NCI-H1092 (cell line): ENCODE measurements around the gene CCDC78.

ENCODE experiments used
- DNase-seq: peaks from one replicate; lab custom pipeline; 2025; lab: John Stamatoyannopoulos, UW

Gene CCDC78

DNA sequence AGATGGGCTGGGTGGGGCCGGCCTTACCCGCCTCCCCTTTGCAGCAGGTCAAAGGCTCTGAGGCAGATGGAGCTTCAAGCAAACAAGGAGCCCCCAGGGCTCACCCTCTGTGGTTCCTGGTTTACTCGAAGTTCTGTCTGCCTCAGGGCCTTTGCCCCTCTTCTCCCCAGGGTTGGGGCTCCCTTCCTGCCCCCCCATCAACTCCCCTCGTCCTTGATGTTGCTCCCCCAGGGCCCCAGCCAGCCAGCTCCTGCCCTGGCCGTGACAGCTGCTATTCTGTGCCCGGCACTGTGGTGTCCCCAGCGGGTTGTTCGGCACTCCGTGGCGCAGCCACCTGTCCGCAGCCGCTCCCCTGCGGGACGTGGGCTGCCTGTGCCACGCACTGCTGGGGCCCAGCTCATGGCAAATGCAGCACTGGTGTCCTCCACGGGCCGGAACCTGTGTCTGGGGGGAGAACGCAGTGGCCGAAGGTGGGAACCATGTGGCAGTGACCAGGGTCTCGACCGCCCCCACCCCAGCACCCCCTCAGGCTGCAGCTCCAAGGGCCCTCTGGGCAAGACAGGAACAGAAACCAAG, 15.7 kb downstream of the CCDC78 start:
- no peak for DNase-seq

DNA sequence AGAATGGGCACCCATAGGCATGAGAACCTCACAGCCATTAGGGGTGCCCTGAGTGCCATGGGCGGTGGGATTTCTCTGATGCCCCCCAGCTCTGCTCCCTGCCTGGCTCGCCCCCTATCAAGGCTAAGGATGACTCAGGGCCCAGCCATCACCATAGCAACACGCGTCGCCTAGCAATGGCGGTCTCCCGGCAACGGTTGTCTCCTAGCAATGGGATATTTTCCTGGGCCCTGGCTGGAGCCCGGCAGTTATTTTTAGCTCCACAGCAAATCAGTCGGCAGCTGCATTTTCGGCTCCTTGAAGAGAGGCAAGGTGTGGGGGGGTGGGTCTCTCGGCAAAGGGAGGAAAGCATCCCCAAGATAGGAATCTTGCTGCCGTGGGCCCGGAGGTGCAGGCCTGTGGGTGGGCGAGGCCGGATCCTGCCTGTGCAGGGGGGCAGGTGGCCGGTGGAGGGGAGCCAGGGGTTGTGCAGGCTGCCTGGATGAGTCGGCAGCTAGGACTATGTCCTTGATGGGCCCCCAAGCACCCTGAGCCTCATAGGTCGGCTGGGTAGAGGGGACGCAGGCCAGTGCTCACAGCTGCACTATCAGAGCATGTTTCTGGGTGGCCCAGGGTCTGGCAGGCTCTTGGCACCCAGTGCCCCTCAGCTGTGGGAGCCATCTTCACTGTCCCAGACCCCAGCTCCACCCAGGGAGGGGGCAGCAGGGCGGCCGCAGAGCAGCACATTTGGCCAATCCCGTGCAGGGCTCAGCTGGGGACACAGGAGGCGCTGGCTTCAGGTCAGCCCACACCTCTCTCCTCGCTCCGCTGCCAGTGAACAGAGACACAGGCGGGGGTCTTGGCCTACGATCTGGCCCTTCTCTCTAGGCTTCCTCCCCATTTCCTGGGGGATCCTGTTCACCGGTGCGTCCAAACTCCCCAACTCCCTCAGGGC, 16.4 kb downstream of the CCDC78 start:
- DNase-seq, result peak; percentile 87

DNA sequence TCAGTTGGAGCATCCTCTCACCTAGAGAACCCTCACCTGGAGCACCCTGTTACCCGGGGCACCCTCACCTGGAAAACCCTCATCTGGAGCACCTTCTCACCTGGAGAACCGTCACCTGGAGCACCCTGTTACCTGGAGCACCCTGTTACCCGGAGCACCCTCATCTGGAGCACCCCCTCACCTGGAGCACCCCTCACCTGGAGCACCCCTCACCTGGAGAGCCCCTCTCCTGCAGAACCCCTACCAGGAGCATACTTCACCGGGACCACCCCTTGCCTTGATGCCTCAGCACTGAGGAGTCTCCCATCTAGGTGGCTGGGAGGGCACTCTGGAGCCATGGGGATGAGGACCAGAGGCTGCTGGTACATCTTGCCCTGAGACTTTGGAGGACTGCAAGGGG, 17.3 kb downstream of the CCDC78 start:
- no peak for DNase-seq

DNA sequence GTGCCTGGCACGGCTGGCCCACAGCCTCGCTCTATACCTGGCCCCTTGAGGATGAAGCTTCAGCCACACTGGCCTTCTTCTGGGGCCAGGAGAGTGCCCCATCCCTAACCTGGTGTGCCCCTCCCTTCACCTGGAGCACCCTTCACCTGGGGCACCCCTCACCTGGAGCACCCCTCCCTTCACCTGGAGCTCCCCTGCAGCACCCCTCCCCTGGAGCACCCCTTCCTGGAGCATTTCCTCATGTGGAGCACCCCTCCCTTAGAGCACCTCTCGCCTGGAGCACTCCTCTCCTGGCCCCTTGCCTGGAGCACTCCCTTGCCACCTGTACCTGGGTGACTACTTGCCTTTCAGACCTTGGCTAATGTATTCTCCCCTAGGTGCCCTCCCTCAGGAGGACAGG, 18.2 kb downstream of the CCDC78 start:
- DNase-seq, result no peak

DNA sequence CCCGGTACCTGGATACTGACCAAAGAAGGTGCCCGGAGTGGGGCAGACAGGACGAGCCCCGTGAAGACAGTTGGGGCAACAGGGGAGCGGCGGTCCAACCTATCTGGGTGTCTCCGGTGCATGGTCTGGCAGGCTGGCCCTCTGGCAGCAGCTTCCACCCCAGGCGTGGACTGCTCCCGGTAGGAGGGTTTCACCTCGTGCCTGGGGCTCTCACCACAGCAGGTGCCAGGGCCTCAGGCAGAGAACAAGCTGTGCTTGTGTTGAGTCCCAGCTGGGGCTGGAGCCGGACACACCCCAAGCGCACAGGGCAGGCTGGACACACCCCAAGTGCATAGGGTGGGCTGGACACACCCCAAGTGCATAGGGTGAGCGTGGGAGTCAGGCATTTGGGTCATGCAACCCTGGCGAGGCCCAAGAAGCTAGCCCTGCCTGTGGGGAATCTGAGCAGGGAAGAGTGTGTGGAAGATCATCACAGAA, 19.1 kb downstream of the CCDC78 start:
- DNase-seq, result no peak

DNA sequence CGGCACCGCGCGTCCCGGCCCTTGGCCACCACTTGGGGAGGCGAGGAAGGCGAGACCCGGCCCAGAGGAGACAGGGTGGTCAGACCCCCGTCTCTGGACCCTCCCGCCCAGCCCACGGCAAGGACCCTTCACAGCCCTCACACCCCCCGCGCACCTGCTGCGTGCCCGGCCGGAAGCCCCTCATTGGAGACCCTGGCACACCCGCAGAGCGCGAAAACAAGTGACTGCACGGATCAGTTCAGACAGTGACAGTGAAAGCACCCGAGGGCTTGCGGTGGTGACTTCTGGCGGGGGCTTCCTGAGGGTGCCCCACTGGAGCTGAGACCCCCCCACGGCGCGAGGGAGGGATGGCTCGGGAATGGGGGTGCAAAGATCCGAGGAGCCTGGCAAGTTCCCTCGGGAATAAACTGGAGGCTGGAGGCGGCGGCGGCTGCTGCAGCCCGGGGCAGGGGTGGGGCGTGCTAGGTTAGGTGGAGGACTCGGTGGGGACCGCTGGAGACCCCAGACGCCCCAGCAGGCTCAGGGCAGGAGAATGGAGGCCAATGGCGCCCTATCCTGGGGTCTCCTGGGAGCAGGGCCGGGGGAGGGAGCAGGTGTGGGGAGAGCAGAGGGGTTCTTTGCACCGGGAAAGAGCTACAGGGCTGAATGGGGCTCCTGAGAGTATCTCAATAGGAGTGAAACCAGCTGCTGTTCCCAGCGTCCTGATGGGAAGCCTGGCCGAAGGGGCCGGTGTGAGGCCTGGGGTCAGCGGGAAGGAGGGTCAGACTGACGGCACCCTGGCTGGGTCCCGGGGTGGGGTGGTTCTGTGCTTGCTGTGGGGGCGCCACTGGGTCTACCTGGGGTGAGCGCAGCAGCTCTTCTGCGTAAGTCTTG, 19.8 kb downstream of the CCDC78 start:
- peak; percentile 29 for DNase-seq

DNA sequence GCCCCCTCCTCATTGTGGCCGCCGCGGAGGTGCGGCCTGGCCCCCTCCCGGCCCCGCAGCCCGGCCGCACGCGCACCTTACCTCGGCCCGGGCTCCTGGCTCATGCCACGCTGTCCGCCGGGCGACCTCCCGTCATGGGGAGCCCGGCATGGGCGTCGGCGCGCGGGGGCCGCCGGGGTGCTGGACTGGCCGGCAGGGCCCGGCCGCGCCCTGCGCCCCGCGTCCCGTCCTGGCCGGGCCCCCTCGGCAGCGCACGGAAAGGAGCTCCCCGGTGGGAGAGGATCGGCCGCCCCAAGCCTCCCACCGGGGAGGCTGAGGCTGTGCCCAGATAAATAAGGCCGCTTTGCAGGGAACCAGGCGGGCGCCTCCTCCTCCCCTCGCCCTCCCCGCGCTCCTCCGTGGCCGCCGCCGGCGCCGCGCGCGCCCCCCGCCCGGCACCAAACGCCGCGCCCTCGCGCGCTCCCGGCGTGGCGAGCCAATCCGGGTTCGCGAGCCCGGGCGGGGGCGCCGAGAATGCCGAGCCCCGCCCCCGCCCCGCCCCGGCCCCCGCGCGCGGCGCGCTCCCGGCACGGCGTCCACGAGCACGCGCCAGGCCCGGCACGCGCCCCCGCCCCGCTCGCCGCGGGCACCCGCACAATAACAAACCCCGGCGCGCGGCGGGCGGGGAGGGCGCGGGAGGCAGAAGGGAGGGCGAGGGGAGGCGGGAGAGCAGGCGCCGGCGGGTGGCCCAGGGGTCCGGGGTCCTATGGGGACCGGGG, 20.6 kb downstream of the CCDC78 start, which contains the start of gene FBXL16:
Gene FBXL16 (minus strand): TSS at position 371 of the 758 bp plus-strand sequence. CDS start 8,396 bp downstream, outside the sequence.
- DNase-seq, result peak; percentile 62

DNA sequence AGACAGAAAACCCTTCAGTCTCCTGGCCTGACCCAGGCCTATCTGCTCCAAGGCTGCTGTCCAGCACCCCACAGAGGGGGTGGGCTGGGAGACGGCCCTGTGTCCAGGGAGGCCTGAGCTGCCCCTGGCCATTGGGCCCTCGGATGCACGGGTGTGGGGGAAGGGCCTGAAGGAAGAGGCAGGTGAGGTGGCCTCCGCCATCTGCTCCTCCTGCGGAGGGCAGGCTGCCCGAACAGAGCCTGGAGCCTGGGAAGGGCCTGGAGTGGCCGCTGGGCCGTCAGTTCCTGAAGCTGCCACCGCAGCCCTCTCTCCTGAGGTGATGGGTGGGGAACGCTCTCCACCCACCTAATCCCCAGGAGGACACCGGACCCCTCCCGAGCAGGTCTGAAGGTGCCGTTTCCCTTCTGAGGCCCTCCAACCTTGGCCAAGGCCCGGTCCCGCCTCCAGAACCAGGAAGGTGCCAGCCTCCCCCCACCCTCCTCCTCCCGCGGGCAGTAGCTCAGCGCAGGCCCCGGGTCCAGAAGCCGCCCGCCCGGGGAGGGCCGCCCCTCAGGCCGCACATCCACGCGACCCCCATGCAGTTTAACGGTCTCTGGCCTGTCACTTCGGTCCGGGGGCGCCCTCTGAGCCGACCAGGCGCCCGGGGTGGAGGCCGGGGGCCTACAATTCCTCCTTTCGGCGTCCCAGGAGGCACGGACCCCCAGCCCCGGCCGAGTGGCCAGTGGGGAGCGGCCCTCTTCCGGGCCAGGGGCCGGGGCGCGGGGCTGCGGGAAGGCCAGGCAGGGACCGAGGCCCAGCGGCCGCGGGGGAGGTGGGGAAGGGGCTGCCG, 21.5 kb downstream of the CCDC78 start:
- no peak for DNase-seq

DNA sequence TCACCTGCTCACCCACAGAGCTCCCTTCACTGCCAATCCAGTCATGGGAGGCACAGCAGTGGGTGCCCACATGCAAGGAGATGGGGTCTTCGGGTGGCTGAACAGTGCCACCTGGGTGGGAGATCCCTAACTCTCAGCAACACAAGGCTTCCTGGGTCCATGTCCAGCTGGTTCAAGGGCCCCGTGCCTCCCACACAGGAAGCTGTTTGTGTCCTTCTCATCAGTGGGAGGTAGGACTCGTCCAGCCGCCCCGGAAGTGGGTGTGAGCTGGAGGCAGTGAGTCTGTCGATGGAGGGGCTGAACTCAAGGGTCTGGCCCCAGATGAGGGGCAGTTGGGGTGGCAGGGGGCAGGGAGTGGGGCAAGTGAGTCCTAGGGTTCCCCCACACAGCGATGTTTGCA, 22.2 kb downstream of the CCDC78 start:
- DNase-seq, result no peak

DNA sequence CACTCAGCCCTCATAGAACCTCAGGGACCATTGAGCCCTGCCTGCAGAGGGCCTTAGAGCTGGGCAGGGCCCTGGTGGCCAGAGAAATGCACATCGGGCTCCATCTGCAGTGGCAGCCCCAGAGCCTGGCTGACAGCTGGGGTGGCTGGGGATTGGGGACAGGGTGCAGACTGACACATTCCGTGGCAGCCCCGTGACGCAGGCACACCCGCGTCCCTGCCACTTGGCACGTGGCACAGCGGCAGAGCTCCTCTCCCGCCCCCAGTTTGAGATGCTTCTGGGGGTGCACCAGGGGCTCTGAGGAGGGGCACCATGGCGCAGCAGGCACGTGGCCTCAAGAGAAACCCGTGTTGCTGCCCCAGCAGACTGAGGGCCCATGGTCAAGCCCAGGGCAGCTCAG, 22.8 kb downstream of the CCDC78 start:
- no peak for DNase-seq

DNA sequence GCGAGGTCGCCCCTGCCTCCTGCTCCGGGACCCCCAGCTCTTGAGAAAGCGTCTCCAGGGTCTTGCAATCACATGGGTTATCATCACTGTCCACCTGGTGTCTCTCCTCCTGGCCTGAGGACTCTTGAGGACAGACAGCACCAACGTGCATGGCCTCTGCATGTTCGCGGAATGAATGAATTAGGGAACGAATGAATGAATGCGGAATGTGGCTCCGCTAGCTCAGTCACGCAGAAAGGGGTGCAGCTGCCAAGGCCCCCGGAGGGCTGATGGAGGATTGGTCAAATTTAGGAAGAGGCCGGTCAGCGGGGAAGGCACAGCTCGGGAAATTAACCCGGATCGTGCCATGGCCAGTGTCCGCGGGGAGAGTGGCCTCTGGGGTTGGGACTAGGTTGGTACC, 23.9 kb downstream of the CCDC78 start:
- no peak for DNase-seq

DNA sequence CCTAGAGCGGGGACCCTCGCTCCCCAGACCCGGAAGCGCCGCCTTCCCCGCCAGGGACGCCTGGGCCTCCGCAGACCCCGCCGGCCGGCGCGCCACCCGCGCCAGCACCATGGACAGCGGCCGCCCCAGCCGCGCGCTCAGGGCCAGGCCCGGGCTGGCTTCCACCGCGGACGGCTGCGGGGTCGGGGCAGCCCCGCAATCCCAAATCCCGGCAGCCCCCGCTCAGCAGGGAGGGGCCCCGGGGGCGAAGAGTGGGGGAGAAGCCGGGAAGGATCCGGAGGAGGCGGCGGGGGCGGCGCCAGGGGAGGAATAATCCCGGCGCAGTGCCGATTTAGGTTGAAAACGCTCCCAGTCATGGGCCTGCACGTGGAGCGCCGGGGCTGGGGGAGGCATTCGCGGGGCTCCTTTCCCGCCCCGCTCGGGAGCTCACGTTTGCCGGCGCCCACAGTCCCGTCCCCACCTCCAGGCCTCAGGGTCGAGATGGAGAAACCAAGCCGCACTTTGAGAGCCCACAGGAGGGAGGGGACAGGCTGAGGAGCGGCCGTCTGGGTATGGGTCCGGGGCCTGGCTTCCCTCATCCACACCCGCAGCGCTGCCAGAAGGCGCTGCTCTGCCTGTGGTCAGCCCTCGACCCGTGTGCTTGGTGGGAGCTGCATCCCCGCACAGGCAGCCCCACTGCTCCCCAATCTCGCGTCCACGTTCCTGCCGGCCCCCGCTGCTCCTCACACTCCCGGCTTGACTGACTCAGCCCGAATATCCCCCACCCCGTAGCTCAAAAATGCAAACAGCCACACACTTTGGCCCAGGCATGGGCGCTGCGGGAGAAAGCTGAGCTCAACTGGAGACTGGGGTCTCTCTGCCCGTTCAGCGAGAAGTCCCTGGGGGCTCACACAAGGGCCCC, 25.3 kb downstream of the CCDC78 start:
- DNase-seq, result no peak

DNA sequence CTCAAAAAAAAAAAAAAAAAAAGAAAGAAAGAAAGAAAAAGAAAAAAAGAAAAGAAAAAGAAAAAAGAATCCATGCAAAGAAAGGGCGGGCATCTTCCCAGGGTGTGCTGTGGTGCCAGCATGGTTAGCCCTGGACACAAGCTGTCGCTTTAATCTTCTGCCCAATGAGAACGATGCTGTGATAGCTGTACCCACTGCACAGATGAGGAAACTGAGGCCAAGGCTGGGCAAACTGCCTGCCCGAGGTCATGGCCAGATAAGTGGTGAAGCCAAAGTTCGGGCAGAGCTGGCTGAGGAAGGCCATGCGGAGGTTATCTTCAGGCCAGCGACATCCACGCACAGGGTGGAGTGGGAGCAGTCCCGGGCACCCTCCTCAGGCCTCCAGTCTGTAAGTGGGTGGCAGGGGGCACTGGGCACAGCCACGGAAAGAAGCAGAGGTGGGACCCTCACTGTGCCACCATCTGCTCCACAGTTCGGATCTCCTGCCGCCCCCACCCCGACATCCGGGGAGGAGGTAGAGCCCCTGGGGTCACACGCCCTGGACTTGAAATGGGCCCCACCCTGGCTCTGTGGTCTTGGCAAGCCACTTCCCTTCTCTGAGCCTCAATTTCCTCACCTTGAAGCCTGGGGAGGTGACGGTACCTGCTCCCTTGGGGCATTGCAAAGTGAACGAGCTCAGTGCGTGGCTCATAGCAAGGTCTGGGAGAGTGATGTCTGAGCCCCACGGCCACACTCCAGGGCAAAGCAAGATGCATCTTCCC, 27.2 kb downstream of the CCDC78 start:
- no peak for DNase-seq

DNA sequence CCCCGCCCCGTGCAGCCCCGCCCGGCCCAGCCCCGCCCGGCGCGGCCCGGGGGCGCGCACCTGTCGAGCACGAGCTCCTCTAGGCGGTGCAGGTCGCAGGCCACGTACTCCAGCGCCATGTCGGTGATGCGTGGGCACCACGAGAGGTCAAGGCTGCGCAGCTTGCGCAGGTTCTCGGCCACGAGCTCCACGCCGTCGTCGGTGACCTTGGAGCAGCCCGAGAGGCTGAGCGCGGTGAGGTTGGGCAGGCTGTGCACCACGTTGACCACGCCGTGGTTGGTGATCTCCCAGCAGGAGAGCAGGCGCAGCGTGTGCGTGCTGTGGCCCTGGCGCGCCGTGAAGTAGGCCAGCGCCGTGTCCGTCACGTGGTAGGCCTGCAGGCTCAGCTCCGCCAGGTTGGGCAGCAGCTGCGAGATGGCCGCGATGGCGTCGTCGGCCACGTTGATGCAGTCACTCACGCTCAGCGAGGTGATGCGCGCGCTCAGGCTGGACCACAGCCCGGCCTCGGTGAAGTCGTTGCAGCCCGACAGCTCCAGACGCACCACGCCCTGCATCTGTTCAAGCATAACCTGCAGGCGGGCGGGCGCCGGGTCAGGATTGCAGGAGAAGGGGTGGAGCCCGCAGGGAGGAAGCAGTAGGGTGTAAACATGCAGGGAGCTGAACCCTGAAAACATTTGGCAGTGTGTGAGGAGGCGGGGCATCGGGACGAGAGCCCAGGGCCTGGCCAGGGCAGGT, 30.7 kb downstream of the CCDC78 start:
- DNase-seq, result peak; percentile 80

DNA sequence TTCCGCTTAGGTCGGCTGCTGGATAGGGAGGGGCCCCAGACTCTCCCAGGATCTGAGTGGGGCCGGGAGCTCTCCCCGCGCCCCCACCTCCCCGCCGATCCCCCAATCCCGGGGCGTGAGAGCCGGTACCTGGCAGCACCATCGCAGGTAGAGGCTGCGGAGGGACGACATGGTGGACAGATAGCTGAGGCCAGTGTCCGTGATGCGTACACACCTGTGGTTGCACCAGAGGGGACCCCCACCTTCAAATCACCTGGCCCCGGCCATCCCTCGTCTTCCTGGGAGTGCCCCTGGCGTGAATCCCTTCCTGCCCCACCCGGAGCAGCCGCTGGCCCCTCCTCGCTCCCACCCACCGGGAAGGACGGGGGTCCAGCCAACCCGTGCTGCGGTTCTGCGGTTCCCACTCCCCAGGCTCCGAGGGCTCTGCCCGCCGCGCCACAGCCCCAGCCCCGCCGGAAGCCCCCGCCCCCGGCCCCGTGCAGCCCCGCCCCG, 31.3 kb downstream of the CCDC78 start:
- no peak for DNase-seq

DNA sequence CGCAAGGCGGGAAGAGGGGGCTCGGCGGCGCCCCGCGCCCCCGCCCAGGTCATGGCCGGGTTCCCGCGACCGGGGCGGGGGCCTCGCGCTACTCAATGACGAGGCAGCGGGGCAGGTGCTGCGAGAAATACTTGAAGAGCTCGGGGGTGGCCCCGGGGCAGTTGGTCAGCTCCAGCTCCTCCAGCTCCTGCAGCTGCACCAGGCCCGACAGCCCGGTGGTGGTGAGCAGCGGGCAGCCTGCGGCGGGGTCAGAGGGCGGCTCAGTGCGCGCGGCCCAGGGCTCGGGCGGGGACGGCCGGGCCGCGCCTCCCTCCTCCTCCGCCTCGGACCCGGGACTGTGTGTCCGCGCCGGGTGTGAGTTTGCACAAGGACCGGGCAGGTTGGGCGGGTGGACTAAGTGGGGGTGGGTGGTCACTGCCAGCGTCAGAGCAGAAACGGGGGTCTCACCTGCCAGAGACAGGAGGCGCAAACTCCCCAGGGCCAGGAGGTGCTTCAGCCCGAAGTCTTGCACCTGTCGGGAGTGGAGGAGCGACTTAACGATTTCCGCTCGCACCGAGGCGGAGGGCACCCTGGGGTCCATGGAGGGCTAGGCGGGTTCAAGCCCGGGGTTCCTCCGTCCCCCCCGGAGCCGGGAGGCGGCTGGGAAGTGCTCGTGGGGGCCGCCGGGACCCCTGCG, 31.9 kb downstream of the CCDC78 start:
- no peak for DNase-seq

DNA sequence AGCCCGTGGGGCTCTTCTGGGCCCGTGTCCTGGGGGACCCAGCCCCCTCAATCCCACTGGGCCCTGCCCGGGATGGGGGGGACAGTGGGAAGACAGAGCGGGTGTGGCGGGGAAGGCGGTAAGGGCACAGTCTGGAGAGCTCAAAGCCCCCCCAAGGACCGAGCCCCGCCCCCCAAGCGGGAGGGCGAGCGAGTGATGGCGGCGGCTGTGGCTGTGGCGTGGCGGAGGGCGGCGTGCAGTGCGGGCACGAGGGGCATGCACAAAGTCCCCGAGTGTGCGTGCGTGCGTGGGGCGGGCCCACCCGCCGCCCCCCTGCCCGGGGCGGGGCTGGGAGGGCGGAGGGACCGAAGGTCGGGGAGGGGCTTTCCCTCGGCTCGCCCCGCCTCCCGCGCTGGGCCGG, 32.5 kb downstream of the CCDC78 start:
- no peak for DNase-seq
